GM12878 (cell line): ENCODE measurements around the gene PMM2. TPM values are rescaled to one million over a fixed set of nuclear protein-coding genes. Genes with fewer than 3 reads are reported as not detected.

Source experiments
- ATAC-seq: fragments of 200-7000 bp; cut with Tn5 transposase; 3 replicates; pipeline ENCODE4 v1.9.1; 2020; ENCODE audit warnings: mild to moderate bottlenecking, moderate library complexity
- BruUV-seq: library from RNA; stranded (reverse); fragments of 400-500 nt; replicated peaks from 2 replicates; lab custom pipeline; 2021; lab: Mats Ljungman, UMichigan
- CTCF ChIA-PET: fragments of 300-600 bp; sonication (Branson Sonifier 250); formaldehyde crosslinking; extraction: SDS; loops from one replicate; lab custom pipeline; 2021; ENCODE audit warnings: inconsistent platforms; lab: Yijun Ruan, JAX
- POLR2A ChIA-PET: fragments of 350-600 bp; formaldehyde crosslinking; extraction: SDS; loops from one replicate; lab custom pipeline; 2021; ENCODE audit warnings: inconsistent platforms; lab: Charles Lee
- RAD21 ChIA-PET: fragments of 300-600 bp; sonication (Branson Sonifier 250); formaldehyde crosslinking; loops from one replicate; lab custom pipeline; 2023; ENCODE audit warnings: antibody characterized with exemption; ENCODE audit not compliant: unreplicated experiment; lab: Charles Lee
- SMC1A ChIA-PET: fragments of 300-600 bp; sonication (Branson Sonifier 250); formaldehyde crosslinking; loops from one replicate; lab custom pipeline; 2023; ENCODE audit not compliant: unreplicated experiment, uncharacterized antibody; lab: Charles Lee
- DNase-seq: peaks from one replicate; pipeline ENCODE4 v3.0.0-alpha.2; 2011; ENCODE audit warnings: low read depth, low spot score
- FAIRE-seq: peaks from 3 replicates; lab custom pipeline; 2011; peaks lifted over from hg19 to GRCh38; lab: Jason Lieb, UNC
- H2AFZ ChIP-seq: 2 replicates; pipeline ENCODE4 v1.6.0; 2011; ENCODE audit warnings: low read depth, low read length, control low read depth; ENCODE audit not compliant: control insufficient read depth
- H3K27ac ChIP-seq: 2 replicates; pipeline ENCODE4 v1.5.1; 2011; ENCODE audit warnings: control low read depth; ENCODE audit not compliant: control insufficient read depth, insufficient read depth
- H3K27me3 ChIP-seq, 2 experiments: replicated peaks in 1 of 2; 2 replicates each; pipeline versions ENCODE4 v1.6.0 to v1.6.1; 2011; ENCODE audit warnings: low read length in 1 of 2; ENCODE audit not compliant: control insufficient read depth in 2 of 2, insufficient read depth in 2 of 2
- H3K36me3 ChIP-seq, 2 experiments: 2 replicates each; pipeline ENCODE4 v1.5.1; 2011; ENCODE audit warnings: low read length in 1 of 2; ENCODE audit not compliant: control insufficient read depth in 2 of 2, insufficient read depth in 2 of 2
- H3K4me1 ChIP-seq: 2 replicates; pipeline ENCODE4 v1.6.1; 2011; ENCODE audit warnings: mild to moderate bottlenecking, low read length, moderate library complexity, mixed read lengths; ENCODE audit not compliant: control insufficient read depth, insufficient read depth
- H3K4me2 ChIP-seq: 2 replicates; pipeline ENCODE4 v1.6.0; 2011; ENCODE audit warnings: control low read depth; ENCODE audit not compliant: control insufficient read depth, insufficient read depth
- H3K4me3 ChIP-seq: fragments of 200-600 bp; sonication (generic); 2 replicates; pipeline ENCODE4 v1.5.1; 2016
- H3K79me2 ChIP-seq: 2 replicates; pipeline ENCODE4 v1.6.0; 2011; ENCODE audit warnings: low read length; ENCODE audit not compliant: control insufficient read depth, insufficient read depth
- H3K9ac ChIP-seq: 2 replicates; pipeline ENCODE4 v1.8.0; 2011; ENCODE audit warnings: low read length, control low read depth, mixed read lengths; ENCODE audit not compliant: control insufficient read depth, insufficient read depth
- H3K9me3 ChIP-seq: replicated peaks from 3 replicates; pipeline ENCODE4 v1.5.1; 2011; ENCODE audit warnings: mild to moderate bottlenecking, low read length; ENCODE audit not compliant: control insufficient read depth, insufficient read depth
- H4K20me1 ChIP-seq: 2 replicates; pipeline ENCODE4 v1.6.0; 2011; ENCODE audit not compliant: control insufficient read depth, insufficient read depth
- EZH2 ChIP-seq: IDR thresholded peaks from 2 replicates; pipeline ENCODE4 v1.6.1; 2012; ENCODE audit warnings: low read depth, mild to moderate bottlenecking, control low read depth, inconsistent platforms, low read length, borderline replicate concordance; ENCODE audit not compliant: control insufficient read depth
- HDGF ChIP-seq: fragments of 450-650 bp; IDR thresholded peaks from 2 replicates; pipeline ENCODE4 v1.6.1; 2016; ENCODE audit warnings: antibody characterized with exemption
- MTA2 ChIP-seq: fragments of 450-650 bp; IDR thresholded peaks from 2 replicates; pipeline ENCODE4 v1.6.1; 2016; ENCODE audit warnings: low read depth, mild to moderate bottlenecking, moderate library complexity
- POLR2A ChIP-seq: IDR thresholded peaks from 2 replicates; pipeline ENCODE4 v1.6.1; 2011; ENCODE audit warnings: low read depth, mild to moderate bottlenecking, low read length
- POLR2AphosphoS5 ChIP-seq: IDR thresholded peaks from 2 replicates; pipeline ENCODE4 v1.6.1; 2011; ENCODE audit warnings: mild to moderate bottlenecking, low read length, inconsistent platforms
- WGBS: methylation state at CpG from one replicate; pipeline ENCODE4 v1.1.6; 2016; ENCODE audit warnings: low lambda C conversion rate; ENCODE audit not compliant: insufficient replicate concordance, insufficient coverage; ENCODE audit errors: missing lambda C conversion rate; 5-methylcytosine and 5-hydroxymethylcytosine counted together
- in situ Hi-C: fragments of 300-500 bp; cut with MboI; formaldehyde crosslinking; loops from 9 replicates; pipeline ENCODE4 v1.14.3; 2018; ENCODE audit warnings: mixed read lengths
- intact Hi-C: fragments of 100-400 bp; cut with micrococcal nuclease; formaldehyde crosslinking; loops from one replicate; pipeline ENCODE4 v1.14.2; 2022; ENCODE audit not compliant: unreplicated experiment
- polyA plus RNA-seq, 11 experiments: library from polyadenylated mRNA; depleted of rRNA in 4 of 11; unstranded in 6 of 11; stranded (reverse) in 5 of 11; fragments of >200 nt; fragmentation: Nextera tagmentation in 4 of 11; fragmentation: Illumina TruSeq in 1 of 11; extraction: Ambion mirVana in 4 of 11; extraction: Trizol in 1 of 11; gene quantifications; 1 replicate in 1 of 11; 2 replicates in 10 of 11; pipeline versions ENCODE4 v1.2.1 to v1.2.3, GENCODE V29; 2011 to 2016; ENCODE audit warnings: inconsistent platforms in 2 of 11, missing spikeins in 2 of 11, low read depth in 1 of 11
- total RNA-seq, 4 experiments: library from RNA; depleted of rRNA in 3 of 4; stranded (reverse); fragments of >200 nt in 3 of 4; fragmentation: Illumina TruSeq in 1 of 4; extraction: Trizol in 1 of 4; gene quantifications; 2 replicates each; pipeline versions ENCODE4 v1.2.1 to v1.2.3, GENCODE V29; 2013 to 2021
- TF ChIP-seq, protein P1 (sequence below): IDR thresholded peaks from 2 replicates; pipeline ENCODE4 v1.6.1; 2011; ENCODE audit warnings: borderline replicate concordance, low read depth, mild to moderate bottlenecking, moderate library complexity, low read length; ENCODE audit not compliant: insufficient read depth, poor library complexity, severe bottlenecking
- TF ChIP-seq, protein P2 (sequence below): IDR thresholded peaks from 2 replicates; pipeline ENCODE4 v1.6.1; 2011; ENCODE audit warnings: borderline replicate concordance, low read depth, mild to moderate bottlenecking, moderate library complexity, mixed read lengths, low read length; ENCODE audit not compliant: insufficient read depth; ENCODE audit errors: extremely low read length

Gene PMM2
- total and polyA plus RNA-seq, 10 of the 15 experiments (the other 5 are each of a cell fraction or from before 2014, with no cell fraction given): 22.6 to 69.4 (median 52.3) TPM

DNA sequence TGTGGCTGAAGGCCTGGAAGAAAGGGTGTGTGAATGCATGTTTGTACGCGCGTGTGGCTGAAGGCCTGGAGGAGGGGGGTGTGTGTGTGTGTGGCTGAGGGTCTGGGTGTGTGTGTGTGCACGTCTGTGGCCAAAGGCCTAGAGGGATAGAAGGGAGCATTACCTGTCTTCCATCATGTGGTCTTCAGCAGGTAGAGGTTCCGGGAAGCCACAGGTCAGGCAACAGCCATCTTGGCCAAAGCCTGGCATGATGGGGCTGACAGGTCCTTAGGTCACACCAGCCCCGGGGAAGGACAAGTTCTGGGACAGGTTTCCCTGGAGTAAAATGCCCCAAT, 89.8 kb downstream of the PMM2 start:
- Histone ChIP-seq H3K79me2 (peaks cover 10% of the 10 kb centered on the region), H3K9ac (no peak overlapping the region), H3K36me3 (peaks cover 11 to 25% of the 10 kb centered on the region in 2 experiments), H2AFZ (no peak overlapping the region), H3K4me3 (no peak overlapping the region), H3K27ac (no peak overlapping the region), H3K27me3 (no peaks in the 10 kb centered on the region), H3K4me1 (peaks cover 24% of the 10 kb centered on the region), H3K4me2 (no peak overlapping the region), H4K20me1 (no peaks in the 10 kb centered on the region), H3K9me3 (peaks cover 3% of the 10 kb centered on the region; the same call in 2 of the 3 replicates)
- no peak for FAIRE-seq
- WGBS: 95% methylated on average over 6 of the region's 6 CpGs
- in situ Hi-C loops: no loop called here
- BruUV-seq: no TSS peak
- ChIA-PET CTCF (no interaction called here), SMC1A (interaction anchor here (0.6 to 1.5 kb wide), 2 partner anchors 8 to 17 kb away, joined by 3 read pairs; no protein-coding TSS in a partner anchor), POLR2A (interaction anchor here (0.6 kb wide), 1 partner anchor 49 kb away, joined by 3 read pairs; no protein-coding TSS in a partner anchor), RAD21 (interaction anchor here (1.3 kb wide), 1 partner anchor 247 kb away, joined by 3 read pairs; no protein-coding TSS in a partner anchor)
- no peak for ATAC-seq
- intact Hi-C loops: no loop called here
- TF ChIP-seq MTA2 (no peak), HDGF (0 out of 2 replicates have a peak, but pooled peaks have one; percentile 33), POLR2AphosphoS5 (0 out of 2 replicates have a peak, but pooled peaks have one; percentile 38)
- no peak for DNase-seq

DNA sequence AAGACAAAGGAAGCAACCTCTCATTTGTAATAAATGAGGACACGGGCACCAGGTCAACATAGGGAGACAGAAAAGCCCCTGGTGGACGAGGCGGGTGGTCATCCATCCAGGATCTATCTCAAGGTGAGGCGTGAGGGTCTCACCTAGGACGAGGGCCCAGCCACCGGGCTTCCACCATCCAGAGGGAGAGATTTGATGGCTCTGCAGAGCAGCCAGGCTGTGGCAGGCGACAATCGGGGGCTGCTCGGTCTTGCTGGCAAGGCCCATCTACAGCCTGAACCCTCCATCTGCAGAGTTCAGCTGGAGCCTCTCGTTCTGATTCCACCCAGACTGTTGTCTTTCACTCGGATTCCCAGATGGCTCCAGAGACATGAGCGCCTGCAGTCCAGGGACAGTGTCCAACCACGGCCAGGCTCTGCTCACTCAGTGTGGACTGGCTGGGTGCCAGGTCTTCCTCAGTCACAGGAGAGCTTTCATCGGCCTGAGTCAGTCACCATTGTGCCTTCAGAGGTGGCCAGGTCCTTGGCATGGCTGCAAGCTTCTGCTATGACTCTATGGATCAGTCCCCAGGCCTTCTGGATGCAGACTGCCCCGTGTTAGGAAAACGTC, 90.4 kb downstream of the PMM2 start:
- ATAC-seq (no peak), FAIRE-seq (no peak), DNase-seq (no peak)
- no peak overlapping the region for H3K4me3 ChIP-seq
- CTCF ChIA-PET: interaction anchor here (1.0 kb wide), 1 partner anchor 15 kb away, joined by 3 read pairs; no protein-coding TSS in a partner anchor
- SMC1A ChIA-PET: no interaction called here
- no peak overlapping the region for H3K4me2 ChIP-seq
- H3K27me3 ChIP-seq: no peaks in the 10 kb centered on the region
- BruUV-seq: no TSS peak
- peak; percentile 32; the same call in 1 of the 2 replicates for TF ChIP-seq POLR2A
- TF ChIP-seq, protein P1, sequence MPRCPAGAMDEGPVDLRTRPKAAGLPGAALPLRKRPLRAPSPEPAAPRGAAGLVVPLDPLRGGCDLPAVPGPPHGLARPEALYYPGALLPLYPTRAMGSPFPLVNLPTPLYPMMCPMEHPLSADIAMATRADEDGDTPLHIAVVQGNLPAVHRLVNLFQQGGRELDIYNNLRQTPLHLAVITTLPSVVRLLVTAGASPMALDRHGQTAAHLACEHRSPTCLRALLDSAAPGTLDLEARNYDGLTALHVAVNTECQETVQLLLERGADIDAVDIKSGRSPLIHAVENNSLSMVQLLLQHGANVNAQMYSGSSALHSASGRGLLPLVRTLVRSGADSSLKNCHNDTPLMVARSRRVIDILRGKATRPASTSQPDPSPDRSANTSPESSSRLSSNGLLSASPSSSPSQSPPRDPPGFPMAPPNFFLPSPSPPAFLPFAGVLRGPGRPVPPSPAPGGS: peak; percentile 9
- TF ChIP-seq, protein P2, sequence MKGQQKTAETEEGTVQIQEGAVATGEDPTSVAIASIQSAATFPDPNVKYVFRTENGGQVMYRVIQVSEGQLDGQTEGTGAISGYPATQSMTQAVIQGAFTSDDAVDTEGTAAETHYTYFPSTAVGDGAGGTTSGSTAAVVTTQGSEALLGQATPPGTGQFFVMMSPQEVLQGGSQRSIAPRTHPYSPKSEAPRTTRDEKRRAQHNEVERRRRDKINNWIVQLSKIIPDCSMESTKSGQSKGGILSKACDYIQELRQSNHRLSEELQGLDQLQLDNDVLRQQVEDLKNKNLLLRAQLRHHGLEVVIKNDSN: no peak
- no peak for TF ChIP-seq EZH2
- RAD21 ChIA-PET: no interaction called here
- no peak overlapping the region for H3K9ac ChIP-seq
- H3K9me3 ChIP-seq: peaks cover 3% of the 10 kb centered on the region; the same call in 2 of the 3 replicates
- H3K79me2 ChIP-seq: peaks cover 10% of the 10 kb centered on the region
- no peak overlapping the region for H3K27ac ChIP-seq
- no peak overlapping the region for H2AFZ ChIP-seq
- intact Hi-C loops: no loop called here
- H3K36me3 ChIP-seq: peaks cover 11 to 25% of the 10 kb centered on the region in 2 experiments
- H4K20me1 ChIP-seq: no peaks in the 10 kb centered on the region
- POLR2A ChIA-PET: no interaction called here
- WGBS: 94% methylated on average over 16 of the region's 16 CpGs
- in situ Hi-C loops: no loop called here
- H3K4me1 ChIP-seq: peaks cover 30% of the 10 kb centered on the region
